SK-MEL-5 (cell line): ENCODE measurements around the gene SETD2. TPM values are rescaled to one million over a fixed set of nuclear protein-coding genes. Genes with fewer than 3 reads are reported as not detected.

Experiments used
- DNase-seq: peaks from one replicate; pipeline ENCODE4 v3.0.0-alpha.2; 2016; ENCODE audit warnings: low read depth, low spot score
- in situ Hi-C: cut with HindIII; loops from 2 replicates; pipeline ENCODE4 v1.10.0; 2016; ENCODE audit warnings: low sequenced_read_pairs, high pct_unique_total_duplicates, low pct_unique_long_range_greater_than_20kb
- total RNA-seq: library from RNA; depleted of rRNA; stranded (reverse); fragments of >200 nt; shearing (Covaris generic); gene quantifications from 2 replicates; pipeline ENCODE4 v1.2.3, GENCODE V29; 2014

SETD2 gene
- total RNA-seq, 1 experiment from 2014 or later: 17.1 TPM

- in situ Hi-C loops: no loop called here
These were observed 177.7 kb downstream of the SETD2 start for GRCh38 chr3:46986055-46986730.

GRCh38 chr3:46985588-46985987, 178.3 kb downstream of the SETD2 start:
- no peak for DNase-seq
- in situ Hi-C loops: no loop called here

More at GRCh38 chr3:46986055-46986730, 177.7 kb downstream of the SETD2 start:
- no peak for DNase-seq

GRCh38 chr3:46984591-46985459, 179.1 kb downstream of the SETD2 start:
- in situ Hi-C loops: no loop called here
- no peak for DNase-seq

GRCh38 chr3:46982546-46982945, 181.4 kb downstream of the SETD2 start:
- DNase-seq: no peak
- in situ Hi-C loops: no loop called here

- DNase-seq: no peak
- in situ Hi-C loops: no loop called here
These were observed 181.9 kb downstream of the SETD2 start for GRCh38 chr3:46981932-46982471.

GRCh38 chr3:46979958-46980497, 183.9 kb downstream of the SETD2 start:
- in situ Hi-C loops: no loop called here
- no peak for DNase-seq

- peak; percentile 92 for DNase-seq
- in situ Hi-C loops: no loop called here
These were observed 184.6 kb downstream of the SETD2 start, which contains the start of gene NBEAL2 for GRCh38 chr3:46978985-46979944. NBEAL2 (plus strand) TSS chr3:46979666; CDS start chr3:46979862, 196 bp downstream.

- DNase-seq: no peak
- in situ Hi-C loops: no loop called here
These were observed 185.5 kb downstream of the SETD2 start for GRCh38 chr3:46978381-46978780.

GRCh38 chr3:46977811-46978195, 186.1 kb downstream of the SETD2 start:
- in situ Hi-C loops: no loop called here
- DNase-seq: no peak

- in situ Hi-C loops: no loop called here
- peak; percentile 99 for DNase-seq
These were observed 187.4 kb downstream of the SETD2 start, which contains the start of gene CCDC12 for GRCh38 chr3:46976326-46977190. CCDC12 (minus strand) TSS chr3:46976745; CDS start chr3:46976732, 13 bp downstream.

- no peak for DNase-seq
- in situ Hi-C loops: no loop called here
These were observed 189.3 kb downstream of the SETD2 start for GRCh38 chr3:46974421-46975171.

- in situ Hi-C loops: no loop called here
- DNase-seq: no peak
These were observed 191.5 kb downstream of the SETD2 start for GRCh38 chr3:46972396-46972795.

- in situ Hi-C loops: no loop called here
- DNase-seq: no peak
These were observed 192.2 kb downstream of the SETD2 start for GRCh38 chr3:46971742-46972141.

GRCh38 chr3:46971151-46971550, 192.8 kb downstream of the SETD2 start:
- no peak for DNase-seq
- in situ Hi-C loops: no loop called here

GRCh38 chr3:46970391-46971091, 193.4 kb downstream of the SETD2 start:
- DNase-seq: no peak
- in situ Hi-C loops: no loop called here
